Fibroblast of villous mesenchyme (primary cell): ENCODE measurements around the gene SIK3. TPM values are rescaled to one million over a fixed set of nuclear protein-coding genes. Genes with fewer than 3 reads are reported as not detected.

Experiments used
- DNase-seq: peaks from one replicate; pipeline ENCODE4 v3.0.0-alpha.2; 2010; ENCODE audit warnings: low read depth
- H3K4me3 ChIP-seq: 2 replicates; pipeline ENCODE4 v1.5.1; 2011; ENCODE audit warnings: low read depth, mild to moderate bottlenecking, low read length
- CTCF ChIP-seq: IDR thresholded peaks from 2 replicates; pipeline ENCODE4 v1.5.1; 2012; ENCODE audit warnings: low read depth, mild to moderate bottlenecking, low read length; ENCODE audit not compliant: insufficient read depth
- total RNA-seq: library from RNA; depleted of rRNA; stranded (reverse); fragments of >200 nt; gene quantifications from 2 replicates; pipeline ENCODE4 v1.2.3, GENCODE V29; 2012

The SIK3 gene
- total RNA-seq, 1 donor, result 14.2 TPM

DNA sequence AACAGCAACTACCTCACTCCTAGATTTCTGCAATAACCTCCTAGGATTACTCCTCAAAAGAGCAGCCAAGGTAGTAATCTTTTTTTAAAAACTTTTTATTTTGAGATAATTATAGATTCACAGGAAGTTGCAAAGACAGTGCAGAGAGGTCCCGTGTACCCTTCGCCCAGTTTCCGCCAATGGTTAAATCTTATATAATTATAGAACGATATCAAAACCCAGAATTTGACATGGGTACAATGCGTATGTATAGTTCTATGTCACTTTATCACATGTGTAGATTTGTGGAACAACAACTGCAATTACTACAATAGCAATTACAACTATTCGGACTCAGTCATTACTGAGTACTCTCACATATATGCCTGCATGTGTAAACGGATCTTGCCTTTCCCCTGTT lies 166.0 kb downstream of the SIK3 start:
- no peak overlapping the region for H3K4me3 ChIP-seq
- DNase-seq, result no peak
- no peak for TF ChIP-seq CTCF

GRCh38 chr11:116931206-116931953 lies 166.8 kb downstream of the SIK3 start:
- TF ChIP-seq CTCF, result no peak
- DNase-seq, result no peak
- H3K4me3 ChIP-seq, result no peak overlapping the region

DNA sequence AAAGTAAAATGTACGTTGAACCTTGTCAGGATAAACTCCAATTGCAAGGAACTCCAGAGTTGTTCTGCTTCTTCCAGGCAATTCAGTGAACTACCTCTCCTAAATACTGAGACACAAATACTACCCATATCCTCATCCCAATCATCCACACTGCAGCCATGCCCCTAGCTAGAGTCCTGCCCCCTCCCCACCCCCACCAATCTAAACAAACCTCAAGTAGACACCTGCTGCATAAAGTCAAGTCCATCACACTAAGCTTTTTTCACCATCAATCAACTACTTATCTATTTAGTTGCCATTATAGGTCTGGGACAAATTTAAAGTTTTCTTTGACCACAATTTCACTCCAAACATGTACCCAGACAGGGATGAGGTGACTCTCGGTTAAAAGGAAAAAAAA lies 167.6 kb downstream of the SIK3 start:
- TF ChIP-seq CTCF, result no peak
- H3K4me3 ChIP-seq, result peak overlapping the region; percentile 31
- no peak for DNase-seq

- DNase-seq, result peak; percentile 56
- TF ChIP-seq CTCF, result no peak
- H3K4me3 ChIP-seq, result peak overlapping the region; percentile 31
Measured at GRCh38 chr11:116930177-116930576, 168.1 kb downstream of the SIK3 start.

DNA sequence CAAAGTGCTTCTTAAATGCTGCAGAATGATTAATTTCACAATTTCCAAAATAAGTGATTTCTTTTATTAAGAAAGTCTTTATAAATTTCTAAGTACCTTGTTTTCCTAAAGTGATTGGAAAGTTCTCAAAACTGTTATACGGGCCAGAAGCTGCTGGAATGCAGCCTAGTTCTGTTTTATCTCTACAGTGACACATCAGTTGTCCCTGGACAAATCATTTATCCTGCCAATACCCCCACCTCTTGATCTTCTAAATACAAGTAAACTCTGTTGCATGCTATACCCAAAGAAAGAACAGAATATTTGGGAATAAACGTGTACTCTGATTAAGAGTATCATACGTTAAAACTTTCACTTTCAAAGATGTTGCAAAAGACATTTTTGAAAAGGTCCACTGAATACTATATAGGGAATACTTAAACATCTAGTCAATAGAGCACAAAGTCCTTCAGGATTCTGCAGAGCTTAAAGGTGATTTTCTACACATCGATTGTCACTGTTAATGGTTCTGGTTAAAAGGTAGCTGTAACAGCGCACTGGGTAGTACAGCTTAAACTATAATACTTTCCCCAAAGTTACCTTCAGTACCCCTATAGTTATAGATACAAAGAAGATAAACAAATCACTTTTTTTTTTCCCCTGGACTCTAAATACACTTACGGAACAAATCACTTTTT lies 168.7 kb downstream of the SIK3 start:
- H3K4me3 ChIP-seq, result peak overlapping the region; percentile 19
- peak; percentile 18 for DNase-seq
- TF ChIP-seq CTCF, result no peak

DNA sequence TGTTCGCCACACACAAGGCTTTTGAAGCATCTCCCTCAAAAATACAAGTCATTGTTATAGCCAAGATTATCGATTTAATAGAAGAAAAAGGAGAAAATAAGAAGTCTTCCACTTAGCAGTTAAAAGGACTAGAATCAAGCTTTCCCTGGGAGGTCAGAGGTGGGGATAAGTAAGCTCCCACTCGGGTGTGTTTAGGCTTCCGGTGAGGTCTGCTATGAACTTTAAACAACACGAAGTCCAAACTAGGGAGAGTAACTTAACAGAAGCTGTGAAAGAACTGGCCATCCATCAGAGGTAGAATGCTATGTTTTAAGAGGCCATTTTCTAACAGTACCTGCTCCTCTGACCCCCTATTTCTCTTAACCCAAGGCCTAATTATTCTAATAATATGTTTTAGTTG lies 169.4 kb downstream of the SIK3 start:
- peak; percentile 33 for DNase-seq
- no peak for TF ChIP-seq CTCF
- H3K4me3 ChIP-seq, result no peak overlapping the region
